ENCODE measurements around the gene TMEM225B.

DNA sequence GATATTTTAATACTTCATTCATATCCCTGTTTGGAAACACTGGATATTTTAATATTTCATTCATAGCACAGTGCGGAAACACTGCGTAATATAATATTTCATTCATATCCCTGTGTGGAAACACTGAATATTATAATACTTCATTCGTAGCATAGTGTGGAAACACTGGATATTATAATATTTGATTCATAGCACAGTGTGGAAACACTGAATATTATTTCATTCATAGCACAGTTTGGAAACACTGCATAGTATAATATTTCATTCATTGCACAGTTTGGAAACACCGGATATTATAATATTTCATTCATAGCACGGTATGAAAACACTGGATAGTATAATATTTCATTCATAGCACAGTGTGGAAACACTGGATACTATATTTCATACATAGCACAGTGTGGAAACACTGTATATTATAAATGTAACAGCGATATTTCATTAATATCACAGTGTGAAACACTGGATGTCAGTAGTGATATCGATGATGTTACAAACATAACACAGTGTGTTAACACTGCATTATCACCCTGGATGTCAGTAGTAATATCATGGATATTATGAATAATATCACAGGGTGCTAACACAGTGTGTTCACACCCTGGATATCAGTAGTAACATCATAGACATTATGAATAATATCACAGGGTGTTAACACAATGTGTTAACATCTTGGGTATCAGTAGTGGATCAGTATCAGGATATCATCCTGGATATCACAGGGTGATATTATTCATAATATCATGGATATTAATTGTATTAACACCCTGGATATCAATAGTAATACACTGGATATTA, 2.9 kb upstream of the TMEM225B start:
- TF ChIP-seq POLR2A (IDR thresholded peaks at IDR 0.05; ENCODE audit: low read depth, low read length) (no peak), POLR2AphosphoS5 (IDR thresholded peaks at IDR 0.05; ENCODE audit: low read depth, low read length) (no peak), TAF1 (IDR thresholded peaks at IDR 0.05; ENCODE audit: borderline replicate concordance, low read depth, low read length) (no peak)
